ENCODE data around the gene KREMEN2.

The KREMEN2 gene

GRCh38 chr16:2948807-2949704 lies 15.0 kb upstream of the KREMEN2 start:
- Histone ChIP-seq H3K4me3 (ENCODE audit: low read length) (no peak overlapping the region), H3K79me2 (ENCODE audit: low read length) (no peaks in the 10 kb centered on the region), H3K27ac (ENCODE audit: low read length) (no peak overlapping the region), H4K20me1 (ENCODE audit: insufficient read depth, low read length) (no peaks in the 10 kb centered on the region), H3K4me1 (ENCODE audit: low read length) (peaks cover 3% of the 10 kb centered on the region), H3K27me3 (ENCODE audit: low read depth, low read length) (peaks cover 3% of the 10 kb centered on the region; the same call in 1 of the 2 replicates), H3K9ac (ENCODE audit: low read length) (no peak overlapping the region), H3K4me2 (ENCODE audit: low read length) (no peak overlapping the region), H3K36me3 (replicated peaks; ENCODE audit: low read depth, low read length) (peaks cover 2% of the 10 kb centered on the region), H3K9me3 (ENCODE audit: insufficient read depth, low read length) (no peaks in the 10 kb centered on the region), H2AFZ (ENCODE audit: low read depth, low read length) (no peak overlapping the region)
- TF ChIP-seq EZH2phosphoT487 (IDR thresholded peaks at IDR 0.05; ENCODE audit: low read depth) (no peak), CTCF (IDR thresholded peaks at IDR 0.05; ENCODE audit: low read depth, low read length) (no peak)

- no peak for TF ChIP-seq CTCF (IDR thresholded peaks at IDR 0.05; ENCODE audit: low read depth, low read length)
- TF ChIP-seq EZH2phosphoT487 (IDR thresholded peaks at IDR 0.05; ENCODE audit: low read depth) = no peak
- H3K36me3 ChIP-seq (replicated peaks; ENCODE audit: low read depth, low read length) = peaks cover 2% of the 10 kb centered on the region
- H2AFZ ChIP-seq (ENCODE audit: low read depth, low read length) = no peak overlapping the region
- H3K4me3 ChIP-seq (ENCODE audit: low read length) = no peak overlapping the region
- H4K20me1 ChIP-seq (ENCODE audit: insufficient read depth, low read length) = no peaks in the 10 kb centered on the region
- H3K4me1 ChIP-seq (ENCODE audit: low read length) = peaks cover 11% of the 10 kb centered on the region
- H3K9ac ChIP-seq (ENCODE audit: low read length) = no peak overlapping the region
- H3K79me2 ChIP-seq (ENCODE audit: low read length) = no peaks in the 10 kb centered on the region
- peaks cover 3% of the 10 kb centered on the region; the same call in 1 of the 2 replicates for H3K27me3 ChIP-seq (ENCODE audit: low read depth, low read length)
- no peak overlapping the region for H3K27ac ChIP-seq (ENCODE audit: low read length)
- H3K9me3 ChIP-seq (ENCODE audit: insufficient read depth, low read length) = no peaks in the 10 kb centered on the region
- H3K4me2 ChIP-seq (ENCODE audit: low read length) = no peak overlapping the region
These were observed 14.2 kb upstream of the KREMEN2 start for GRCh38 chr16:2949705-2950352.

GRCh38 chr16:2950353-2950724 lies 13.7 kb upstream of the KREMEN2 start:
- Histone ChIP-seq H4K20me1 (ENCODE audit: insufficient read depth, low read length) (no peaks in the 10 kb centered on the region), H3K27me3 (ENCODE audit: low read depth, low read length) (peaks cover 3% of the 10 kb centered on the region; the same call in 1 of the 2 replicates), H3K27ac (ENCODE audit: low read length) (no peak overlapping the region), H2AFZ (ENCODE audit: low read depth, low read length) (no peak overlapping the region), H3K36me3 (replicated peaks; ENCODE audit: low read depth, low read length) (peaks cover 2% of the 10 kb centered on the region), H3K9ac (ENCODE audit: low read length) (no peak overlapping the region), H3K9me3 (ENCODE audit: insufficient read depth, low read length) (no peaks in the 10 kb centered on the region), H3K4me3 (ENCODE audit: low read length) (no peak overlapping the region), H3K4me2 (ENCODE audit: low read length) (no peak overlapping the region), H3K4me1 (ENCODE audit: low read length) (peaks cover 16% of the 10 kb centered on the region), H3K79me2 (ENCODE audit: low read length) (no peaks in the 10 kb centered on the region)
- TF ChIP-seq EZH2phosphoT487 (IDR thresholded peaks at IDR 0.05; ENCODE audit: low read depth) = no peak
- TF ChIP-seq CTCF (IDR thresholded peaks at IDR 0.05; ENCODE audit: low read depth, low read length) = no peak

GRCh38 chr16:2950773-2951172 lies 13.3 kb upstream of the KREMEN2 start:
- Histone ChIP-seq H3K9me3 (ENCODE audit: insufficient read depth, low read length) (no peaks in the 10 kb centered on the region), H3K79me2 (ENCODE audit: low read length) (no peaks in the 10 kb centered on the region), H3K4me2 (ENCODE audit: low read length) (no peak overlapping the region), H3K9ac (ENCODE audit: low read length) (no peak overlapping the region), H3K27me3 (ENCODE audit: low read depth, low read length) (peaks cover 3% of the 10 kb centered on the region; the same call in 1 of the 2 replicates), H3K4me1 (ENCODE audit: low read length) (peaks cover 20% of the 10 kb centered on the region), H3K27ac (ENCODE audit: low read length) (no peak overlapping the region), H4K20me1 (ENCODE audit: insufficient read depth, low read length) (no peaks in the 10 kb centered on the region), H3K36me3 (replicated peaks; ENCODE audit: low read depth, low read length) (peaks cover 2% of the 10 kb centered on the region), H2AFZ (ENCODE audit: low read depth, low read length) (no peak overlapping the region), H3K4me3 (ENCODE audit: low read length) (no peak overlapping the region)
- TF ChIP-seq EZH2phosphoT487 (IDR thresholded peaks at IDR 0.05; ENCODE audit: low read depth) (no peak), CTCF (IDR thresholded peaks at IDR 0.05; ENCODE audit: low read depth, low read length) (no peak)
